Uterus (tissue), 4 donors: ENCODE data around the gene ZNF641. TPM values are rescaled to one million over a fixed set of nuclear protein-coding genes. Genes with fewer than 3 reads are reported as not detected.

Source experiments
- DNase-seq, 2 donors: peaks; one replicate each; pipeline ENCODE4 v3.0.0-alpha.2; 2019 to 2020
- H3K27ac ChIP-seq, 2 donors: fragments of 200-600 bp; sonication (generic); 1 replicate in 1 of 2; 2 replicates in 1 of 2; pipeline ENCODE4 v1.5.1; 2016 to 2018
- H3K27me3 ChIP-seq, 2 donors: fragments of 200-600 bp; sonication (generic); one replicate each; pipeline ENCODE4 v1.5.1; 2018 to 2019; ENCODE audit warnings: control low read depth in 1 of 2
- H3K36me3 ChIP-seq, 2 donors: fragments of 200-600 bp; sonication (generic); one replicate each; pipeline ENCODE4 v1.5.1; 2019; ENCODE audit warnings: control low read depth in 1 of 2
- H3K4me1 ChIP-seq, 2 donors: fragments of 200-600 bp; sonication (generic); one replicate each; pipeline ENCODE4 v1.5.1; 2018 to 2019; ENCODE audit warnings: control low read depth in 1 of 2
- H3K4me3 ChIP-seq, 2 donors: fragments of 200-600 bp; sonication (generic); 1 replicate in 1 of 2; 2 replicates in 1 of 2; pipeline ENCODE4 v1.5.1; 2018 to 2019; ENCODE audit warnings: mild to moderate bottlenecking in 1 of 2
- H3K9me3 ChIP-seq, 2 donors: fragments of 200-600 bp; sonication (generic); one replicate each; pipeline ENCODE4 v1.5.1; 2019; ENCODE audit warnings: control low read depth in 1 of 2
- POLR2A ChIP-seq, 2 donors: fragments of 450-650 bp; IDR thresholded peaks; one replicate each; pipeline ENCODE4 v1.6.1; 2016; ENCODE audit warnings: antibody characterized with exemption in 2 of 2, mild to moderate bottlenecking in 1 of 2, moderate library complexity in 1 of 2
- intact Hi-C: fragments of 100-400 bp; cut with DNase I; formaldehyde crosslinking; loops from one replicate; pipeline ENCODE4 v1.15.1; 2023; ENCODE audit warnings: low total_unique reads
- total RNA-seq, 4 donors: library from RNA; depleted of rRNA in 3 of 4; stranded (reverse); fragments of >200 nt in 3 of 4; gene quantifications; one replicate each; pipeline versions ENCODE4 v1.1.0 to v1.2.4, GENCODE V29; 2014 to 2023
- TF ChIP-seq, protein P1 (sequence below), 4 experiments: fragments of 200-600 bp in 2 of 4; fragments of 450-650 bp in 2 of 4; sonication (generic) in 2 of 4; IDR thresholded peaks; one replicate each; pipeline ENCODE4 v1.5.1; 2016 to 2019; ENCODE audit warnings: antibody characterized with exemption in 4 of 4, mild to moderate bottlenecking in 2 of 4, moderate library complexity in 1 of 4
- donor health status: DM: yes; HTN: yes; CAD: no.

Gene ZNF641
- total RNA-seq, 4 donors from 2014 or later = 28.7 to 71.5 (median 39.9) TPM

DNA sequence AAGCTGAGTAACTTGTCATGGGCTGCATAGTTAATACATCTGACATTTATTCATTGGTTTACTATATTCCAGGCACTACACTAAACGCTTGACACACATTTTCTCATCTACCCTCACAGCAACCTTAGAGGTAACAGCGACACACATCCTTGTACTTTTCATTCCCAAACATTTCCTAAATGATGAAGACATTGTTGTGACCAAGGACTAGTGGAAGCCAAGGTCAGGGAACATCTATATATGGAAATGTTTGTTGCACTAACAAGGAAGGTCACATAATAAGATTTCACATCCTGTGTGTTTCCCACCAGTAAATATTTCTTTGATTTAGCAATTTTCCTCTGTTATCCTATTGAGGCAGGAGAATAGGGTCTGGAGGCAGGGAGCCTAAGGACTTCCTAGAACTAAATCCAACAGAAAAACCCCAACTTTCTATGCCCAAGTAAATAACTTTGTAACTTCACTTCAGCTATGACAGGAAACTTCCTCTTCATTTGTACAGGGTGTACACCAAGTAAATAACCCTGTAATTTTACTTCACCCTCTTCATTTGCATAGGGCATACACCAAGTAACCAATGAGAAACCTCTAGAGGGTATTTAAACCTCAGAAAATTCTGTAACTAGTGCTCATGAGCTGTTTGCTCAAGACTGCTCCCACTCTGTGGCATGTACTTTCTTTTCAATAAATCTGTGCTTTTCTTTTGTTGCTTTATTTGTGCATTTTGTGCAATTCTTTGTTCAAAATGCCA is 48.4 kb downstream of the ZNF641 start:
- no peak overlapping the region for H3K27ac ChIP-seq
- H3K4me1 ChIP-seq = no peaks in the 10 kb centered on the region
- intact Hi-C loops = no loop called here
- DNase-seq = no peak
- TF ChIP-seq, protein P1, sequence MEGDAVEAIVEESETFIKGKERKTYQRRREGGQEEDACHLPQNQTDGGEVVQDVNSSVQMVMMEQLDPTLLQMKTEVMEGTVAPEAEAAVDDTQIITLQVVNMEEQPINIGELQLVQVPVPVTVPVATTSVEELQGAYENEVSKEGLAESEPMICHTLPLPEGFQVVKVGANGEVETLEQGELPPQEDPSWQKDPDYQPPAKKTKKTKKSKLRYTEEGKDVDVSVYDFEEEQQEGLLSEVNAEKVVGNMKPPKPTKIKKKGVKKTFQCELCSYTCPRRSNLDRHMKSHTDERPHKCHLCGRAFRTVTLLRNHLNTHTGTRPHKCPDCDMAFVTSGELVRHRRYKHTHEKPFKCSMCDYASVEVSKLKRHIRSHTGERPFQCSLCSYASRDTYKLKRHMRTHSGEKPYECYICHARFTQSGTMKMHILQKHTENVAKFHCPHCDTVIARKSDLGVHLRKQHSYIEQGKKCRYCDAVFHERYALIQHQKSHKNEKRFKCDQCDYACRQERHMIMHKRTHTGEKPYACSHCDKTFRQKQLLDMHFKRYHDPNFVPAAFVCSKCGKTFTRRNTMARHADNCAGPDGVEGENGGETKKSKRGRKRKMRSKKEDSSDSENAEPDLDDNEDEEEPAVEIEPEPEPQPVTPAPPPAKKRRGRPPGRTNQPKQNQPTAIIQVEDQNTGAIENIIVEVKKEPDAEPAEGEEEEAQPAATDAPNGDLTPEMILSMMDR (IDR thresholded peaks at IDR 0.05) = no peak
- TF ChIP-seq POLR2A (IDR thresholded peaks at IDR 0.05) = no peak
- H3K4me3 ChIP-seq = no peak overlapping the region
- H3K27me3 ChIP-seq = no peaks in the 10 kb centered on the region
- no peaks in the 10 kb centered on the region for H3K36me3 ChIP-seq
- no peaks in the 10 kb centered on the region for H3K9me3 ChIP-seq

DNA sequence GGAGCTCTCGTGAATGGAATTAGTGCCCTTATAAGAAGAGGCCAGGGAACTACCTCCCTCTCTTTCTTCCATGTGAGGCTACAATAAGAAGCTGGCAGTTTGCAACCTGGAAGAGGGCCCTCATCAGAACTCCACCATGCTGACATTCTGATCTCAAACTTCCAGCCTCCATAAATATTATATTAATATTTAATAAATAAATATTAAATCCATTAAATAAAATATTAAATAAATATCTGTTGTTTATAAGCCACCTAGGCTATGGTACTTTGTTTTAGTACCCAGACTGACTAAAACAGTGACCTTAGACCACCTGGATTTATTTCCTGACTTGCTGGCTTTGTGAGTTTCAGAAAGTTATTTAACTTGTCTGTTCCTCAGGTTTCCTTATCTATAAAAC is 49.9 kb downstream of the ZNF641 start:
- intact Hi-C loops = no loop called here
- TF ChIP-seq POLR2A (IDR thresholded peaks at IDR 0.05) = no peak
- TF ChIP-seq, protein P1 (IDR thresholded peaks at IDR 0.05) = no peak

DNA sequence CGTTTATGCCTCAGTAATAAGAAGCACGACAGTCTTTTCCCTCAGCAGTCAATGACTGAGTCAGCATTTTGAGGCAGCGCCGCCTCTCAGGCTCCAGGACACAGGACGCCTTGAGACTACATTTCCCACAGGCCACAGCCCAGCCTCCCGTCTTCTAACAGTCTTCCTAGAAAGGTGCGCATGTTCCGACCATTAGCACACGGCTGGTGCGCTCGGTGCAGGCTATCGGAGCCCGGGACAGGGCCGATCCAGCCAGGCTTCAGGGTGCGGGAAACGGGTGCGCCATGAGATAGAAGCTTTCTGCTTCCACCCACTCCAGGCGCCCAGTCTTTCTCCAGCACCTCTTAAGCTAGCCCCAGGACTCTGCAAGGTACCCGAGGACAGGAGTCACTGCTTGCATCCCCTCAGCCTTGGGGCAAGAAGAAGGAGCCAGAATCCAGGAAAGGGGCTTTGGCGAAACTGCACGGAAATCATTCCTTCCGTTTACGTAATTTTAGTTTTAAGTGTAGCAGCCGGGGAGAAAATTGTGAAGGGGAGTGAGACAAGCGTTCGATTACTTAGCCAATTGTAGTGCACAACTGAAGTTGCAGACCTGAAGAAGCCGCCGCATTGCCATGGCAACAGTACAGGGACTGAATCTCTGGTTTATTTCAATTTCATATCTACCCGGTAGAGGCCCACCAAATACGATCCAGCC is 54.0 kb downstream of the ZNF641 start:
- DNase-seq = peak; percentile 69 to 77
- peak overlapping the region; percentile 36 to 44 for H3K4me3 ChIP-seq

More for the DNA sequence above, 49.9 kb downstream of the ZNF641 start:
- H3K4me3 ChIP-seq = no peak overlapping the region
- no peaks in the 10 kb centered on the region for H3K4me1 ChIP-seq
- no peaks in the 10 kb centered on the region for H3K36me3 ChIP-seq
- DNase-seq = no peak
- H3K27ac ChIP-seq = no peak overlapping the region
- H3K27me3 ChIP-seq = no peaks in the 10 kb centered on the region
- H3K9me3 ChIP-seq = no peaks in the 10 kb centered on the region

DNA sequence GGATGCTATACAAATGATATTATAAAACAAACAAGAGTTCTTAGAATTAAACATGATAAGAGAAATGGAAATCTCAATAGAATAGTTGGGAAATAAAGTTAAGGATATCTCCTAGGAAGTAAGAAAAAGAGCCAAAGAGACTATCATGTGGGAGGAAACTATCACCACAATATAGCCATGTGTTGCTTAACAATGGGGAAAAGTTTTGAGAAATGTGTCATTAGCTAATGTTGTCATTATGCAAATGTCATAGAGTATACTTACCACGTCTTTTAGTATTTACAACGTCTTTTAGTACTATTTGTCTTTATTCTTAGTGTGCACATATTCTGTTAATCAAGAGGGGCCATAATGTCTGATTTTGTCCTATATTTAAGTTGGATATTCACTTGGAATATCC is 58.7 kb downstream of the ZNF641 start:
- no peak for DNase-seq
- H3K4me3 ChIP-seq = no peak overlapping the region
- TF ChIP-seq, protein P1 (IDR thresholded peaks at IDR 0.05) = no peak
- no peak for TF ChIP-seq POLR2A (IDR thresholded peaks at IDR 0.05)
- H3K27ac ChIP-seq = no peak overlapping the region
- intact Hi-C loops = no loop called here
- H3K36me3 ChIP-seq = no peaks in the 10 kb centered on the region
- H3K9me3 ChIP-seq = no peaks in the 10 kb centered on the region
- no peaks in the 10 kb centered on the region for H3K27me3 ChIP-seq
- no peaks in the 10 kb centered on the region for H3K4me1 ChIP-seq

More for the DNA sequence above, 54.0 kb downstream of the ZNF641 start:
- H3K9me3 ChIP-seq = no peaks in the 10 kb centered on the region
- H3K36me3 ChIP-seq = no peaks in the 10 kb centered on the region
- no peaks in the 10 kb centered on the region for H3K27me3 ChIP-seq
- intact Hi-C loops = no loop called here
- no peaks in the 10 kb centered on the region for H3K4me1 ChIP-seq
- TF ChIP-seq, protein P1 (IDR thresholded peaks at IDR 0.05) = no peak
- peak in 1 of 2 donors; percentile 27 for TF ChIP-seq POLR2A (IDR thresholded peaks at IDR 0.05)
- peak overlapping the region; percentile 18 to 55 for H3K27ac ChIP-seq

DNA sequence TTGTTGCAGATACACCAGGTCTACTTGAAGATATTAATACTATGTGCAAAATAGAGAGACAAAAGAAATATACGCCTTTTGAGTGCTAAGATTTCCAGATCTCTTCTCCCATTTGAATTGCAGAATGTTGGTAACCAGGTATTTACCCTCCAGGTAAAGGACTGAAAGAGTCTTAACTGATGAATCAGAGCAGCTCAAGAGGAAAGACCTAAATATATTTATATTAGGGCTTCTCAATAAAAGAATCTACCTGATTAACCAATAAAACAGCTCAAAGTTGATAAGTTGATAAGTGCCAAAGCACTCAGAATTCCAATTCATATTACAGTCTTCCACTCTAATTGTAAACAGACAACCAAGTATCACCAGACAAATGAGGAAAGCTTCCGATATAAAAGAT is 59.2 kb downstream of the ZNF641 start:
- H3K4me1 ChIP-seq = no peaks in the 10 kb centered on the region
- no peak overlapping the region for H3K27ac ChIP-seq

More for the DNA sequence above, 59.2 kb downstream of the ZNF641 start:
- Histone ChIP-seq H3K9me3 (no peaks in the 10 kb centered on the region), H3K4me3 (no peak overlapping the region), H3K36me3 (no peaks in the 10 kb centered on the region), H3K27me3 (no peaks in the 10 kb centered on the region)
- TF ChIP-seq POLR2A (IDR thresholded peaks at IDR 0.05) = no peak
- TF ChIP-seq, protein P1 (IDR thresholded peaks at IDR 0.05) = no peak
- no peak for DNase-seq
- intact Hi-C loops = no loop called here
